CD4-positive, alpha-beta T cell treated with Interferon gamma for 1 hour (primary cell): ENCODE results near the gene ATP12A.
"Not testable (repeated sequence)": the region's sequence is repeated elsewhere in the genome, so short reads cannot be mapped to it uniquely, and the experiment has no call there.

ENCODE experiments used
- DNase-seq: peaks from one replicate; pipeline ENCODE4 v3.0.0-alpha.2; 2020

ATP12A gene

GRCh38 chr13:24692561-24692960 lies 12.4 kb downstream of the ATP12A start:
- DNase-seq, result no peak

GRCh38 chr13:24693862-24694471 lies 13.8 kb downstream of the ATP12A start:
- DNase-seq, result peak; percentile 26

- no peak for DNase-seq
Measured at GRCh38 chr13:24694907-24695306, 14.7 kb downstream of the ATP12A start.

- DNase-seq, result no peak
Measured at GRCh38 chr13:24698686-24699085, 18.5 kb downstream of the ATP12A start.

- DNase-seq, result no peak
Measured at GRCh38 chr13:24699541-24699940, 19.3 kb downstream of the ATP12A start.

- DNase-seq, result no peak
Measured at GRCh38 chr13:24700539-24700938, 20.3 kb downstream of the ATP12A start.

GRCh38 chr13:24706886-24707585 lies 26.8 kb downstream of the ATP12A start:
- DNase-seq, result no peak

GRCh38 chr13:24709186-24709913 lies 29.1 kb downstream of the ATP12A start:
- peak; percentile 61 for DNase-seq

- no peak for DNase-seq
Measured at GRCh38 chr13:24713022-24713421, 32.8 kb downstream of the ATP12A start.

GRCh38 chr13:24716011-24716410 lies 35.8 kb downstream of the ATP12A start:
- DNase-seq, result no peak

- no peak for DNase-seq
Measured at GRCh38 chr13:24716446-24716845, 36.2 kb downstream of the ATP12A start.

GRCh38 chr13:24717217-24717616 lies 37.0 kb downstream of the ATP12A start:
- DNase-seq, result no peak

- no peak for DNase-seq
Measured at GRCh38 chr13:24718192-24718965, 38.2 kb downstream of the ATP12A start.

GRCh38 chr13:24719139-24719538 lies 38.9 kb downstream of the ATP12A start:
- no peak for DNase-seq

- DNase-seq, result no peak
Measured at GRCh38 chr13:24723206-24723605, 43.0 kb downstream of the ATP12A start.

- DNase-seq, result no peak
Measured at GRCh38 chr13:24724714-24725113, 44.5 kb downstream of the ATP12A start.

- no peak for DNase-seq
Measured at GRCh38 chr13:24725379-24725778, 45.2 kb downstream of the ATP12A start.

- DNase-seq, result peak; percentile 73
Measured at GRCh38 chr13:24727731-24728601, 47.8 kb downstream of the ATP12A start.

GRCh38 chr13:24730873-24731567 lies 50.8 kb downstream of the ATP12A start:
- not testable (repeated sequence) for DNase-seq

- DNase-seq, result no peak
Measured at GRCh38 chr13:24734950-24735349, 54.7 kb downstream of the ATP12A start.

- no peak for DNase-seq
Measured at GRCh38 chr13:24737042-24737441, 56.8 kb downstream of the ATP12A start.
